HepG2 (cell line): Measurements from ENCODE around the gene NR2C1. TPM values are rescaled to one million over a fixed set of nuclear protein-coding genes. Genes with fewer than 3 reads are reported as not detected.

Experiments
- ATAC-seq: fragments of 200-7000 bp; cut with Tn5 transposase; 3 replicates; pipeline ENCODE4 v1.9.1; 2020; ENCODE audit warnings: mild to moderate bottlenecking, moderate library complexity
- BruUV-seq: library from RNA; stranded (reverse); fragments of 400-500 nt; replicated peaks from 2 replicates; lab custom pipeline; 2021; lab: Mats Ljungman, UMichigan
- CTCF ChIA-PET: fragments of 300-600 bp; formaldehyde crosslinking; extraction: SDS; loops from one replicate; lab custom pipeline; 2021; ENCODE audit warnings: low total read pairs, inconsistent platforms, low intra/inter-chr PET ratio; lab: Yijun Ruan, JAX
- POLR2A ChIA-PET: fragments of 350-600 bp; sonication (Branson Sonifier 250); formaldehyde crosslinking; loops from one replicate; lab custom pipeline; 2020; ENCODE audit warnings: antibody characterized with exemption, inconsistent platforms; lab: Yijun Ruan, JAX
- DNase-seq: peaks from one replicate; pipeline ENCODE4 v3.0.0-alpha.2; 2015; ENCODE audit warnings: low spot score
- FAIRE-seq: peaks from 3 replicates; lab custom pipeline; 2011; peaks lifted over from hg19 to GRCh38; lab: Jason Lieb, UNC
- H2AFZ ChIP-seq: one replicate; pipeline ENCODE4 v1.6.1; 2011; ENCODE audit warnings: low read length, inconsistent platforms
- H3K27ac ChIP-seq: fragments of 300-600 bp; 3 replicates; pipeline ENCODE4 v1.8.0; 2011; ENCODE audit warnings: mixed run types, mild to moderate bottlenecking, mixed read lengths, low read length, inconsistent platforms; ENCODE audit not compliant: insufficient read depth; ENCODE audit errors: extremely low read length
- H3K27me3 ChIP-seq, 2 experiments: fragments of 200-600 bp in 1 of 2; 2 replicates in 1 of 2; 3 replicates in 1 of 2; pipeline versions ENCODE4 v1.6.0 to v1.8.0; 2011; ENCODE audit warnings: low read length in 2 of 2, mild to moderate bottlenecking in 2 of 2, moderate library complexity in 2 of 2, inconsistent platforms in 1 of 2; ENCODE audit not compliant: insufficient read depth in 2 of 2, control insufficient read depth in 1 of 2
- H3K36me3 ChIP-seq, 2 experiments: fragments of 200-600 bp in 1 of 2; replicated peaks in 1 of 2; 2 replicates in 1 of 2; 3 replicates in 1 of 2; pipeline versions ENCODE4 v1.5.1 to v1.8.0; 2011; ENCODE audit warnings: low read length in 2 of 2, inconsistent platforms in 1 of 2; ENCODE audit not compliant: insufficient read depth in 2 of 2, control insufficient read depth in 1 of 2
- H3K4me1 ChIP-seq: 2 replicates; pipeline ENCODE4 v1.5.1; 2012; ENCODE audit warnings: low read length, inconsistent platforms; ENCODE audit not compliant: insufficient read depth
- H3K4me2 ChIP-seq: 2 replicates; pipeline ENCODE4 v1.6.0; 2011; ENCODE audit warnings: low read depth, low read length, inconsistent platforms
- H3K4me3 ChIP-seq, 3 experiments: fragments of 200-600 bp in 1 of 3; sonication (generic), shearing (Covaris generic) in 1 of 3; replicated peaks in 1 of 3; 2 replicates each; pipeline ENCODE4 v1.5.1; 2011 to 2016; ENCODE audit warnings: low read length in 3 of 3, inconsistent platforms in 2 of 3, low read depth in 2 of 3, mild to moderate bottlenecking in 2 of 3, control low read depth in 1 of 3, mixed read lengths in 1 of 3; ENCODE audit not compliant: insufficient read depth in 1 of 3
- H3K79me2 ChIP-seq: one replicate; pipeline ENCODE4 v1.6.1; 2011; ENCODE audit warnings: low read length, inconsistent platforms; ENCODE audit not compliant: insufficient read depth
- H3K9ac ChIP-seq: 2 replicates; pipeline ENCODE4 v1.6.0; 2011; ENCODE audit warnings: mild to moderate bottlenecking, low read depth, low read length, inconsistent platforms; ENCODE audit not compliant: insufficient read depth
- H3K9me3 ChIP-seq: 2 replicates; pipeline ENCODE4 v1.5.1; 2012; ENCODE audit warnings: mild to moderate bottlenecking, low read length
- H4K20me1 ChIP-seq: 2 replicates; pipeline ENCODE4 v1.6.0; 2011; ENCODE audit warnings: inconsistent platforms, mild to moderate bottlenecking, low read length, moderate library complexity; ENCODE audit not compliant: insufficient read depth
- CCDC6 ChIP-seq: sonication (generic); formaldehyde crosslinking; IDR thresholded peaks from 2 replicates; pipeline ENCODE4 v1.8.1; 2022; ENCODE audit warnings: mild to moderate bottlenecking, missing genetic modification reagents, moderate library complexity
- CHCHD3 ChIP-seq: sonication (generic); formaldehyde crosslinking; IDR thresholded peaks from 2 replicates; pipeline ENCODE4 v1.8.0; 2022; ENCODE audit warnings: mild to moderate bottlenecking, missing genetic modification reagents, moderate library complexity
- EP300 ChIP-seq, 3 experiments: sonication (generic) in 1 of 3; formaldehyde crosslinking in 1 of 3; IDR thresholded peaks; 2 replicates each; pipeline versions ENCODE4 v1.5.1 to v1.6.1; 2011 to 2020; ENCODE audit warnings: low read depth in 2 of 3, low read length in 2 of 3, borderline replicate concordance in 1 of 3, improper control_type of control experiment in 1 of 3, mild to moderate bottlenecking in 1 of 3, missing genetic modification reagents in 1 of 3, moderate library complexity in 1 of 3
- FOXM1 ChIP-seq: sonication (generic); formaldehyde crosslinking; IDR thresholded peaks from 2 replicates; pipeline ENCODE4 v1.5.0; 2020; ENCODE audit warnings: missing genetic modification reagents
- HIC2 ChIP-seq: sonication (generic); formaldehyde crosslinking; IDR thresholded peaks from 2 replicates; pipeline ENCODE4 v1.9.0; 2022; ENCODE audit warnings: low read depth, missing genetic modification reagents
- IRF9 ChIP-seq: sonication (generic); formaldehyde crosslinking; IDR thresholded peaks from 2 replicates; pipeline ENCODE4 v1.8.0; 2022; ENCODE audit warnings: missing genetic modification reagents, mild to moderate bottlenecking, borderline replicate concordance
- NONO ChIP-seq, 2 experiments: fragments of 450-650 bp in 1 of 2; sonication (generic) in 1 of 2; formaldehyde crosslinking in 1 of 2; IDR thresholded peaks in 1 of 2; conservative IDR thresholded peaks in 1 of 2; 2 replicates each; pipeline versions ENCODE4 v1.6.1 to v1.8.0; 2017 to 2022; ENCODE audit warnings: mild to moderate bottlenecking in 1 of 2, missing genetic modification reagents in 1 of 2, moderate library complexity in 1 of 2
- PRDM10 ChIP-seq: sonication (generic); formaldehyde crosslinking; IDR thresholded peaks from 2 replicates; pipeline ENCODE4 v1.4.0; 2020; ENCODE audit warnings: low read depth, missing genetic modification reagents
- RBM39 ChIP-seq: fragments of 200-400 bp; formaldehyde crosslinking; IDR thresholded peaks from one replicate; pipeline ENCODE4 v1.6.1; 2018; ENCODE audit warnings: antibody characterized with exemption, mild to moderate bottlenecking, low read depth, low read length; ENCODE audit not compliant: poor library complexity, severe bottlenecking
- TP53 ChIP-seq: sonication (generic); formaldehyde crosslinking; conservative IDR thresholded peaks from 2 replicates; pipeline ENCODE4 v1.4.0; 2020; ENCODE audit warnings: missing genetic modification reagents
- YEATS2 ChIP-seq: sonication (generic); formaldehyde crosslinking; IDR thresholded peaks from 2 replicates; pipeline ENCODE4 v1.4.0; 2020; ENCODE audit warnings: missing genetic modification reagents, borderline replicate concordance
- ZFP36 ChIP-seq: fragments of 150-350 bp; IDR thresholded peaks from 2 replicates; pipeline ENCODE4 v1.6.1; 2018; ENCODE audit warnings: borderline replicate concordance, low read length, low read depth; ENCODE audit not compliant: partially characterized antibody
- ZNF280B ChIP-seq: sonication (generic); formaldehyde crosslinking; IDR thresholded peaks from 2 replicates; pipeline ENCODE4 v1.5.0; 2020; ENCODE audit warnings: missing genetic modification reagents, mild to moderate bottlenecking, borderline replicate concordance
- WGBS: methylation state at CpG from one replicate; pipeline ENCODE4 v1.1.6; 2017; ENCODE audit warnings: low lambda C conversion rate; 5-methylcytosine and 5-hydroxymethylcytosine counted together
- in situ Hi-C: cut with HindIII; loops from 2 replicates; pipeline ENCODE4 v1.10.0; 2017; ENCODE audit warnings: low pct_unique_long_range_greater_than_20kb; ENCODE audit not compliant: extremely low pct_ligation_motif_present
- intact Hi-C: fragments of 100-400 bp; cut with micrococcal nuclease; formaldehyde crosslinking; loops from one replicate; pipeline ENCODE4 v1.10.0; 2022; ENCODE audit not compliant: unreplicated experiment
- polyA plus RNA-seq, 8 experiments: library from polyadenylated mRNA; depleted of rRNA in 3 of 8; stranded (reverse) in 7 of 8; unstranded in 1 of 8; fragments of >200 nt; fragmentation: Illumina TruSeq in 4 of 8; extraction: Trizol in 4 of 8; gene quantifications; 2 replicates each; pipeline versions ENCODE4 v1.2.1 to v1.2.3, GENCODE V29; 2011 to 2016; ENCODE audit warnings: low read depth in 4 of 8, missing spikeins in 1 of 8, mixed read lengths in 1 of 8; ENCODE audit not compliant: insufficient read depth in 1 of 8
- total RNA-seq, 5 experiments: library from RNA; depleted of rRNA; stranded (reverse); fragments of >200 nt; fragmentation: Illumina TruSeq; extraction: Trizol; gene quantifications; 2 replicates each; pipeline ENCODE4 v1.2.3, GENCODE V29; 2016; ENCODE audit warnings: low read depth in 1 of 5

NR2C1 gene
- total and polyA plus RNA-seq, 2 of the 13 experiments (the other 11 are each of a cell fraction or from before 2014, with no cell fraction given), result 38.0 to 70.8 TPM

- FAIRE-seq, result no peak
- CTCF ChIA-PET, result no interaction called here
- POLR2A ChIA-PET, result interaction anchor here (1.2 to 1.4 kb wide), 5 partner anchors 9 to 471 kb away, joined by 4 to 11 read pairs (median 9); partner anchors contain the start of genes METAP2 and NR2C1
- no peak for TF ChIP-seq PRDM10 (CRISPR knock-in tag)
- no peak for TF ChIP-seq NONO (IDR thresholded peaks at IDR 0.05)
- no peak for TF ChIP-seq NONO (CRISPR knock-in tag; conservative IDR thresholded peaks at IDR 0.05)
- no peak for TF ChIP-seq ZNF280B (CRISPR knock-in tag)
- no peak for TF ChIP-seq CHCHD3
- TF ChIP-seq CCDC6 (CRISPR knock-in tag), result no peak
- TF ChIP-seq IRF9 (CRISPR knock-in tag), result no peak
- TF ChIP-seq EP300 (IDR thresholded peaks at IDR 0.05; ENCODE audit: low read depth in 2 of 2, low read length in 2 of 2), result no peak
- TF ChIP-seq EP300 (CRISPR knock-in tag; IDR thresholded peaks at IDR 0.05; ENCODE audit: borderline replicate concordance), result no peak
- TF ChIP-seq FOXM1 (CRISPR knock-in tag), result no peak
- no peak for TF ChIP-seq HIC2 (CRISPR knock-in tag)
- no peak for TF ChIP-seq ZFP36
- TF ChIP-seq TP53 (CRISPR knock-in tag), result no peak
- no peak for TF ChIP-seq YEATS2 (CRISPR knock-in tag)
- TF ChIP-seq RBM39, result no peak
Measured at GRCh38 chr12:95002754-95003153, 70.7 kb downstream of the NR2C1 start.

More at GRCh38 chr12:95002754-95003153, 70.7 kb downstream of the NR2C1 start:
- Histone ChIP-seq H3K4me3 (peak overlapping the region; percentile 76 to 89 (median 84)), H2AFZ (no peak overlapping the region), H3K9me3 (peaks cover 3% of the 10 kb centered on the region), H4K20me1 (no peaks in the 10 kb centered on the region), H3K4me2 (peak overlapping the region; percentile 78), H3K36me3 (peaks cover 2 to 3% of the 10 kb centered on the region in 2 experiments; a peak in 1 of 5 replicates), H3K4me1 (peaks cover 41% of the 10 kb centered on the region), H3K27me3 (no peaks in the 10 kb centered on the region; a peak in 1 of 5 replicates), H3K27ac (peak overlapping the region; percentile 77), H3K79me2 (peaks cover 42% of the 10 kb centered on the region), H3K9ac (peak overlapping the region; percentile 83)
- WGBS, result 16% methylated on average over 3 of the region's 3 CpGs
- no peak for DNase-seq
- no peak for ATAC-seq
- in situ Hi-C loops, result no loop called here
- BruUV-seq, result no TSS peak
- intact Hi-C loops, result no loop called here
